ENCODE measurements around the gene ASB2.

Gene ASB2

GRCh38 chr14:93960108-93960475, 16.3 kb downstream of the ASB2 start:
- DNase-seq: no peak

- DNase-seq: no peak
Observed at GRCh38 chr14:93959239-93960107, 16.9 kb downstream of the ASB2 start.

GRCh38 chr14:93958567-93959238, 17.7 kb downstream of the ASB2 start:
- DNase-seq: no peak

- DNase-seq: no peak
Observed at GRCh38 chr14:93957751-93958566, 18.4 kb downstream of the ASB2 start.

- DNase-seq: no peak
Observed at GRCh38 chr14:93957333-93957710, 19.0 kb downstream of the ASB2 start.

GRCh38 chr14:93956514-93957332, 19.6 kb downstream of the ASB2 start:
- DNase-seq: no peak

- DNase-seq: no peak
Observed at GRCh38 chr14:93955850-93956481, 20.4 kb downstream of the ASB2 start.

GRCh38 chr14:93954900-93955849, 21.2 kb downstream of the ASB2 start:
- DNase-seq: no peak

GRCh38 chr14:93954516-93954830, 21.9 kb downstream of the ASB2 start:
- DNase-seq: no peak

GRCh38 chr14:93953739-93954515, 22.4 kb downstream of the ASB2 start:
- DNase-seq: no peak

GRCh38 chr14:93953263-93953662, 23.1 kb downstream of the ASB2 start:
- DNase-seq: no peak

GRCh38 chr14:93952829-93953228, 23.5 kb downstream of the ASB2 start:
- DNase-seq: no peak

- DNase-seq: no peak
Observed at GRCh38 chr14:93951635-93952540, 24.5 kb downstream of the ASB2 start.

- no peak for DNase-seq
Observed at GRCh38 chr14:93950948-93951634, 25.3 kb downstream of the ASB2 start.

- DNase-seq: no peak
Observed at GRCh38 chr14:93949511-93950075, 26.8 kb downstream of the ASB2 start.

GRCh38 chr14:93947282-93947681, 29.1 kb downstream of the ASB2 start:
- no peak for DNase-seq

- no peak for DNase-seq
Observed at GRCh38 chr14:93946541-93947090, 29.8 kb downstream of the ASB2 start.

- no peak for DNase-seq
Observed at GRCh38 chr14:93946104-93946503, 30.3 kb downstream of the ASB2 start.

Data from NCI-H1048 (cell line).